NT2/D1 (cell line): ENCODE measurements around the gene PRMT1.

Experiments used
- YY1 ChIP-seq: IDR thresholded peaks from 2 replicates; pipeline ENCODE4 v1.6.1; 2011; ENCODE audit not compliant: insufficient read length, insufficient read depth
- ZNF274 ChIP-seq: IDR thresholded peaks from 2 replicates; pipeline ENCODE4 v1.6.1; 2011; ENCODE audit warnings: mild to moderate bottlenecking, low read depth, low read length

DNA sequence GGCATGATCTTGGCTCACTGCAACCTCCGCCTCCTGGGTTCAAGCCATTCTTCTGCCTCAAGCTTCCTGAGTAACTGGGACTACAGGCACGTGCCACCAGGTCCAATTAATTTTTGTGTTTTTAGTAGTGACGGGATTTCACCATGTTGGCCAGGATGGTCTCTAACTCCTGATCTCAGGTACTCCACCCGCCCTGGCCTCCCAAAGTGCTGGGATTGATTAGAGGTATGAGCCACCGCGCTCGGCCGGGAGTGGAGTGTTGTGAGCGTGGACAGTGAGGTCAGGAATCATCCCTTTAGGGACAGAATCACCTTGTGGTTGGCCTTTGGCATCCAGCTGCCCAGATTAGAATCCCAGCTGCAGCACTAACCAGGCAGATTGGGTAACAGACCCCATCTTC is 47.4 kb upstream of the PRMT1 start:
- TF ChIP-seq YY1 (no peak), ZNF274 (no peak)
